ENCODE data around the gene PRIMA1. TPM values are rescaled to one million over a fixed set of nuclear protein-coding genes. Genes with fewer than 3 reads are reported as not detected.

Gene PRIMA1
- total and polyA plus RNA-seq, 9 of the 15 experiments (the other 6 are each of a cell fraction or from before 2014, with no cell fraction given), result not detected

DNA sequence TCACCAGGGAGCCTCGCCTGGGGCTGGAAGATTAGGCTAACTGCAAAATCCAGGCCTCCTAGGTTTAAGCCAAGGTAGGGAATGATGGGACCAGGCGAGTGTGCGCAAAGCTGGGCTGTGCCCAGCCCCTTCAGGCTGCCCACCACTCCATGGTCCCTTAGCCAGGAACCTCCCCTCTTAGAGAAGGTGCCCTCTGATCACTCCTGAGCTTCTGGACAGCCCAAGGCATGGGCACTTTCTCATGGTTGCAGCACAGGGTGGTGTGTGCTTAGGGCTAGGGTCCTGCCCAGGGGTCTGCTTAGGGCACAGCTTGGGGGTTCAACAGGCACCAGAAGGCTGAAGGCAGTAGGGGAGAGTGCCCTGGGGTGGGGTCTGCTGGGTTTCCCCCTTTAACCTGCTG, 69.0 kb downstream of the PRIMA1 start:
- Histone ChIP-seq H3K4me3 (no peak overlapping the region), H3K27me3 (ENCODE audit: control insufficient read depth in 2 of 2, insufficient read depth in 2 of 2, low read length in 2 of 2) (peaks cover 0 to 5% of the 10 kb centered on the region in 2 experiments; a peak in 3 of 5 replicates), H3K27ac (ENCODE audit: extremely low read depth, low read depth, low read length) (no peak overlapping the region), H3K9ac (ENCODE audit: insufficient read depth in 1 of 2, low read depth in 2 of 2, low read length in 2 of 2) (no peak overlapping the region), H3K4me1 (replicated peaks in 1 of 2; ENCODE audit: control insufficient read depth in 2 of 2, insufficient read depth in 2 of 2, low read length in 2 of 2) (no peaks in the 10 kb centered on the region), H4K20me1 (replicated peaks; ENCODE audit: control insufficient read depth, insufficient read depth, low read length) (no peaks in the 10 kb centered on the region), H3K4me2 (ENCODE audit: insufficient read depth, low read length) (no peak overlapping the region), H3K9me1 (ENCODE audit: control insufficient read depth, insufficient read depth, low read length) (no peaks in the 10 kb centered on the region), H2AFZ (ENCODE audit: low read depth, low read length) (no peak overlapping the region), H3K79me2 (ENCODE audit: control insufficient read depth, insufficient read depth, low read length) (no peaks in the 10 kb centered on the region), H3K9me3 (replicated peaks; ENCODE audit: control insufficient read depth, insufficient read depth, low read depth, low read length) (no peaks in the 10 kb centered on the region), H3K36me3 (ENCODE audit: control insufficient read depth, insufficient read depth, low read length) (no peaks in the 10 kb centered on the region)
- ChIA-PET POLR2A (no interaction called here), CTCF (ENCODE audit: low intra/inter-chr PET ratio) (no interaction called here)
- intact Hi-C loops (cut with micrococcal nuclease), result no loop called here
- BruUV-seq (replicated peaks), result no TSS peak
- in situ Hi-C loops (cut with MboI), result no loop called here
- WGBS (ENCODE audit: insufficient coverage, low coverage, missing lambda C conversion rate), result 0% methylated on average over 3 of the region's 3 CpGs
- ATAC-seq (no peak), DNase-seq (ENCODE audit: extremely low read depth in 1 of 4, low spot score in 3 of 4) (no peak), FAIRE-seq (no peak)
- TF ChIP-seq, protein P1, sequence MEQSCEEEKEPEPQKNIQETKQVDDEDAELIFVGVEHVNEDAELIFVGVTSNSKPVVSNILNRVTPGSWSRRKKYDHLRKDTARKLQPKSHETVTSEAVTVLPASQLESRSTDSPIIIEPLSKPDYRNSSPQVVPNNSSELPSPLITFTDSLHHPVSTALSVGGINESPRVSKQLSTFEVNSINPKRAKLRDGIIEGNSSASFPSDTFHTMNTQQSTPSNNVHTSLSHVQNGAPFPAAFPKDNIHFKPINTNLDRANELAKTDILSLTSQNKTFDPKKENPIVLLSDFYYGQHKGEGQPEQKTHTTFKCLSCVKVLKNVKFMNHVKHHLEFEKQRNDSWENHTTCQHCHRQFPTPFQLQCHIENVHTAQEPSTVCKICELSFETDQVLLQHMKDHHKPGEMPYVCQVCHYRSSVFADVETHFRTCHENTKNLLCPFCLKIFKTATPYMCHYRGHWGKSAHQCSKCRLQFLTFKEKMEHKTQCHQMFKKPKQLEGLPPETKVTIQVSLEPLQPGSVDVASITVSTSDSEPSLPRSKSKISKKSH (CRISPR knock-in tag; IDR thresholded peaks at IDR 0.05), result no peak
- TF ChIP-seq, protein P2, sequence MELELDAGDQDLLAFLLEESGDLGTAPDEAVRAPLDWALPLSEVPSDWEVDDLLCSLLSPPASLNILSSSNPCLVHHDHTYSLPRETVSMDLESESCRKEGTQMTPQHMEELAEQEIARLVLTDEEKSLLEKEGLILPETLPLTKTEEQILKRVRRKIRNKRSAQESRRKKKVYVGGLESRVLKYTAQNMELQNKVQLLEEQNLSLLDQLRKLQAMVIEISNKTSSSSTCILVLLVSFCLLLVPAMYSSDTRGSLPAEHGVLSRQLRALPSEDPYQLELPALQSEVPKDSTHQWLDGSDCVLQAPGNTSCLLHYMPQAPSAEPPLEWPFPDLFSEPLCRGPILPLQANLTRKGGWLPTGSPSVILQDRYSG (tag; conservative IDR thresholded peaks at IDR 0.05; ENCODE audit: low read depth), result no peak
- TF ChIP-seq NELFE (IDR thresholded peaks at IDR 0.05; ENCODE audit: insufficient read depth, insufficient read length) (no peak), ASH1L (IDR thresholded peaks at IDR 0.05; ENCODE audit: borderline replicate concordance, low read depth, partially characterized antibody) (no peak), ZNF24 (IDR thresholded peaks at IDR 0.05) (no peak), ZNF311 (CRISPR knock-in tag; IDR thresholded peaks at IDR 0.05) (no peak), ZNF3 (CRISPR knock-in tag; IDR thresholded peaks at IDR 0.05) (no peak), POU5F1 (IDR thresholded peaks at IDR 0.05; ENCODE audit: borderline replicate concordance, low read depth, low read length, partially characterized antibody) (no peak), CBX5 (IDR thresholded peaks at IDR 0.05; ENCODE audit: borderline replicate concordance, low read depth) (no peak), LARP7 (IDR thresholded peaks at IDR 0.05) (no peak), ZZZ3 (IDR thresholded peaks at IDR 0.05) (no peak), SUPT5H (IDR thresholded peaks at IDR 0.05) (no peak), MAFK (IDR thresholded peaks at IDR 0.05; ENCODE audit: low read length) (no peak), FOXJ3 (CRISPR knock-in tag; IDR thresholded peaks at IDR 0.05) (no peak), TGIF2 (CRISPR knock-in tag; IDR thresholded peaks at IDR 0.05) (no peak)
- TF ChIP-seq, protein P3, sequence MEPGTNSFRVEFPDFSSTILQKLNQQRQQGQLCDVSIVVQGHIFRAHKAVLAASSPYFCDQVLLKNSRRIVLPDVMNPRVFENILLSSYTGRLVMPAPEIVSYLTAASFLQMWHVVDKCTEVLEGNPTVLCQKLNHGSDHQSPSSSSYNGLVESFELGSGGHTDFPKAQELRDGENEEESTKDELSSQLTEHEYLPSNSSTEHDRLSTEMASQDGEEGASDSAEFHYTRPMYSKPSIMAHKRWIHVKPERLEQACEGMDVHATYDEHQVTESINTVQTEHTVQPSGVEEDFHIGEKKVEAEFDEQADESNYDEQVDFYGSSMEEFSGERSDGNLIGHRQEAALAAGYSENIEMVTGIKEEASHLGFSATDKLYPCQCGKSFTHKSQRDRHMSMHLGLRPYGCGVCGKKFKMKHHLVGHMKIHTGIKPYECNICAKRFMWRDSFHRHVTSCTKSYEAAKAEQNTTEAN (CRISPR knock-in tag; IDR thresholded peaks at IDR 0.05), result no peak
- TF ChIP-seq, protein P4, sequence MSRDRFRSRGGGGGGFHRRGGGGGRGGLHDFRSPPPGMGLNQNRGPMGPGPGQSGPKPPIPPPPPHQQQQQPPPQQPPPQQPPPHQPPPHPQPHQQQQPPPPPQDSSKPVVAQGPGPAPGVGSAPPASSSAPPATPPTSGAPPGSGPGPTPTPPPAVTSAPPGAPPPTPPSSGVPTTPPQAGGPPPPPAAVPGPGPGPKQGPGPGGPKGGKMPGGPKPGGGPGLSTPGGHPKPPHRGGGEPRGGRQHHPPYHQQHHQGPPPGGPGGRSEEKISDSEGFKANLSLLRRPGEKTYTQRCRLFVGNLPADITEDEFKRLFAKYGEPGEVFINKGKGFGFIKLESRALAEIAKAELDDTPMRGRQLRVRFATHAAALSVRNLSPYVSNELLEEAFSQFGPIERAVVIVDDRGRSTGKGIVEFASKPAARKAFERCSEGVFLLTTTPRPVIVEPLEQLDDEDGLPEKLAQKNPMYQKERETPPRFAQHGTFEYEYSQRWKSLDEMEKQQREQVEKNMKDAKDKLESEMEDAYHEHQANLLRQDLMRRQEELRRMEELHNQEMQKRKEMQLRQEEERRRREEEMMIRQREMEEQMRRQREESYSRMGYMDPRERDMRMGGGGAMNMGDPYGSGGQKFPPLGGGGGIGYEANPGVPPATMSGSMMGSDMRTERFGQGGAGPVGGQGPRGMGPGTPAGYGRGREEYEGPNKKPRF (IDR thresholded peaks at IDR 0.05; ENCODE audit: low read depth, low read length), result no peak
- TF ChIP-seq, protein P5, sequence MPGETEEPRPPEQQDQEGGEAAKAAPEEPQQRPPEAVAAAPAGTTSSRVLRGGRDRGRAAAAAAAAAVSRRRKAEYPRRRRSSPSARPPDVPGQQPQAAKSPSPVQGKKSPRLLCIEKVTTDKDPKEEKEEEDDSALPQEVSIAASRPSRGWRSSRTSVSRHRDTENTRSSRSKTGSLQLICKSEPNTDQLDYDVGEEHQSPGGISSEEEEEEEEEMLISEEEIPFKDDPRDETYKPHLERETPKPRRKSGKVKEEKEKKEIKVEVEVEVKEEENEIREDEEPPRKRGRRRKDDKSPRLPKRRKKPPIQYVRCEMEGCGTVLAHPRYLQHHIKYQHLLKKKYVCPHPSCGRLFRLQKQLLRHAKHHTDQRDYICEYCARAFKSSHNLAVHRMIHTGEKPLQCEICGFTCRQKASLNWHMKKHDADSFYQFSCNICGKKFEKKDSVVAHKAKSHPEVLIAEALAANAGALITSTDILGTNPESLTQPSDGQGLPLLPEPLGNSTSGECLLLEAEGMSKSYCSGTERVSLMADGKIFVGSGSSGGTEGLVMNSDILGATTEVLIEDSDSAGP (CRISPR knock-in tag; IDR thresholded peaks at IDR 0.05), result no peak
